WI38 (cell line): ENCODE results near the gene FYN.

Experiments used
- H3K4me3 ChIP-seq: 2 replicates; pipeline ENCODE4 v1.5.1; 2011; ENCODE audit warnings: low read depth, mild to moderate bottlenecking, control low read depth, low read length
- CTCF ChIP-seq: IDR thresholded peaks from 2 replicates; pipeline ENCODE4 v1.5.1; 2012; ENCODE audit warnings: low read depth, mild to moderate bottlenecking, control low read depth, low read length

The FYN gene

GRCh38 chr6:111873178-111874024 is at the start of gene FYN:
Gene FYN (minus strand): TSS chr6:111873452. CDS start chr6:111720051, 153,401 bp downstream.
- TF ChIP-seq CTCF: no peak
- H3K4me3 ChIP-seq: peak within 1 kb of the TSS; percentile 71

- TF ChIP-seq CTCF: no peak
Observed at GRCh38 chr6:111922454-111923297, 49.4 kb upstream of the FYN start.

GRCh38 chr6:111921103-111921502 is 47.9 kb upstream of the FYN start:
- TF ChIP-seq CTCF: no peak
- H3K4me3 ChIP-seq: no peak overlapping the region

More at GRCh38 chr6:111922454-111923297, 49.4 kb upstream of the FYN start:
- no peak overlapping the region for H3K4me3 ChIP-seq

- no peak overlapping the region for H3K4me3 ChIP-seq
- TF ChIP-seq CTCF: no peak
Observed at GRCh38 chr6:111920578-111920977, 47.3 kb upstream of the FYN start.

GRCh38 chr6:111918825-111919224 is 45.6 kb upstream of the FYN start:
- TF ChIP-seq CTCF: no peak
- no peak overlapping the region for H3K4me3 ChIP-seq

GRCh38 chr6:111916747-111917146 is 43.5 kb upstream of the FYN start:
- TF ChIP-seq CTCF: no peak
- H3K4me3 ChIP-seq: no peak overlapping the region

- no peak overlapping the region for H3K4me3 ChIP-seq
- no peak for TF ChIP-seq CTCF
Observed at GRCh38 chr6:111914617-111915016, 41.4 kb upstream of the FYN start.
